Caco-2 (cell line): ENCODE data around the gene FBXO40. TPM values are rescaled to one million over a fixed set of nuclear protein-coding genes. Genes with fewer than 3 reads are reported as not detected.

ENCODE experiments used
- BruUV-seq: library from RNA; stranded (reverse); fragments of 400-500 nt; replicated peaks from 2 replicates; lab custom pipeline; 2021; lab: Mats Ljungman, UMichigan
- CTCF ChIA-PET: fragments of 300-600 bp; sonication (Branson Sonifier 250); formaldehyde crosslinking; loops from one replicate; lab custom pipeline; 2022; ENCODE audit warnings: antibody characterized with exemption; lab: Charles Lee
- POLR2A ChIA-PET: fragments of 300-600 bp; sonication (Branson Sonifier 250); formaldehyde crosslinking; loops from one replicate; lab custom pipeline; 2022; ENCODE audit warnings: antibody characterized with exemption; lab: Charles Lee
- DNase-seq, 2 experiments: peaks; one replicate each; pipeline versions ENCODE4 v3.0.0 to v3.0.0-alpha.2; 2020 to 2022
- H3K27me3 ChIP-seq: replicated peaks from 2 replicates; pipeline ENCODE4 v1.6.0; 2011; ENCODE audit warnings: low read length; ENCODE audit not compliant: control insufficient read depth, insufficient read depth
- H3K36me3 ChIP-seq: 2 replicates; pipeline ENCODE4 v1.5.1; 2011; ENCODE audit warnings: low read length; ENCODE audit not compliant: control insufficient read depth, insufficient read depth
- H3K4me1 ChIP-seq: fragments of 250-450 bp; sonication (Bioruptor Pico); 2 replicates; pipeline ENCODE4 v1.5.1; 2020; ENCODE audit warnings: mild to moderate bottlenecking
- H3K4me3 ChIP-seq: 2 replicates; pipeline ENCODE4 v1.5.1; 2011; ENCODE audit warnings: low read depth, mild to moderate bottlenecking, control low read depth, low read length
- H3K9me3 ChIP-seq: fragments of 250-450 bp; sonication (Bioruptor Pico); 2 replicates; pipeline ENCODE4 v1.5.1; 2020; ENCODE audit warnings: mild to moderate bottlenecking, moderate library complexity
- H3K27ac Mint-ChIP-seq: one replicate; pipeline ENCODE4 v1.8.0; 2022; ENCODE audit warnings: mixed read lengths; ENCODE audit not compliant: unreplicated experiment
- H3K27me3 Mint-ChIP-seq: one replicate; pipeline ENCODE4 v1.8.0; 2022; ENCODE audit warnings: mixed read lengths; ENCODE audit not compliant: insufficient read depth, unreplicated experiment
- H3K36me3 Mint-ChIP-seq: one replicate; pipeline ENCODE4 v1.8.0; 2022; ENCODE audit warnings: mild to moderate bottlenecking, mixed read lengths; ENCODE audit not compliant: insufficient read depth, unreplicated experiment
- H3K4me1 Mint-ChIP-seq: one replicate; pipeline ENCODE4 v1.8.0; 2022; ENCODE audit warnings: low read depth, mixed read lengths; ENCODE audit not compliant: unreplicated experiment
- H3K4me3 Mint-ChIP-seq: one replicate; pipeline ENCODE4 v1.8.0; 2022; ENCODE audit warnings: mild to moderate bottlenecking, moderate library complexity, mixed read lengths; ENCODE audit not compliant: unreplicated experiment
- H3K9me3 Mint-ChIP-seq: one replicate; pipeline ENCODE4 v1.8.0; 2022; ENCODE audit warnings: mixed read lengths; ENCODE audit not compliant: unreplicated experiment
- intact Hi-C: fragments of 100-400 bp; cut with micrococcal nuclease; formaldehyde crosslinking; loops from one replicate; pipeline ENCODE4 v1.10.0; 2022; ENCODE audit not compliant: unreplicated experiment
- total RNA-seq: library from RNA; stranded (reverse); gene quantifications from 2 replicates; pipeline ENCODE4 v1.2.3, GENCODE V29; 2022
- TF ChIP-seq, protein P1 (sequence below), 2 experiments: fragments of 200-600 bp in 1 of 2; IDR thresholded peaks; 1 replicate in 1 of 2; 2 replicates in 1 of 2; pipeline versions ENCODE4 v1.5.1 to v1.8.0; 2011 to 2022; ENCODE audit warnings: antibody characterized with exemption in 1 of 2, control low read depth in 1 of 2, inconsistent platforms in 1 of 2, low read depth in 1 of 2, low read length in 1 of 2, mild to moderate bottlenecking in 1 of 2, moderate library complexity in 1 of 2; ENCODE audit not compliant: insufficient read depth in 1 of 2, severe bottlenecking in 1 of 2, unreplicated experiment in 1 of 2

The FBXO40 gene
- total RNA-seq, 1 experiment from 2014 or later: not detected

DNA sequence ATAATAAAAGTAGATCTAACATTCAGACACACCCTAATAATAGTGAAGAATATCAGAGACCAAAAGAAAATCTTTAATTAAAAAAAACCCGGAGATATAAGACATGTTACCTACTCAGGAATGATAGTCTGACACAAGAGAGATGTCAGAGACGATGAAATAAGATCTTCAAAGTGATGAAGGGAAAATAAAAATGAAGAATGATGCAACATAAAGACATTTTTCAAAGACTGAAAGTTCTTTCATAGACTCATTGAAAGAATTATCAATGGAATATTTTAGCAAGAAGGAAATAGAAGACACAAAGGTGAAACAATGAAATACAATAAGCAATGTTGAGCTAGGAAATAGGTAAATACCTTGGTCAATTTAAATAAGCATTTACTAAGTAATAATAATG lies 47.9 kb downstream of the FBXO40 start:
- Mint-ChIP-seq H3K27ac (no peak overlapping the region), H3K36me3 (no peaks in the 10 kb centered on the region), H3K4me1 (no peaks in the 10 kb centered on the region), H3K4me3 (no peak overlapping the region), H3K9me3 (no peaks in the 10 kb centered on the region), H3K27me3 (peaks cover 3% of the 10 kb centered on the region)
- intact Hi-C loops: no loop called here
- TF ChIP-seq, protein P1, sequence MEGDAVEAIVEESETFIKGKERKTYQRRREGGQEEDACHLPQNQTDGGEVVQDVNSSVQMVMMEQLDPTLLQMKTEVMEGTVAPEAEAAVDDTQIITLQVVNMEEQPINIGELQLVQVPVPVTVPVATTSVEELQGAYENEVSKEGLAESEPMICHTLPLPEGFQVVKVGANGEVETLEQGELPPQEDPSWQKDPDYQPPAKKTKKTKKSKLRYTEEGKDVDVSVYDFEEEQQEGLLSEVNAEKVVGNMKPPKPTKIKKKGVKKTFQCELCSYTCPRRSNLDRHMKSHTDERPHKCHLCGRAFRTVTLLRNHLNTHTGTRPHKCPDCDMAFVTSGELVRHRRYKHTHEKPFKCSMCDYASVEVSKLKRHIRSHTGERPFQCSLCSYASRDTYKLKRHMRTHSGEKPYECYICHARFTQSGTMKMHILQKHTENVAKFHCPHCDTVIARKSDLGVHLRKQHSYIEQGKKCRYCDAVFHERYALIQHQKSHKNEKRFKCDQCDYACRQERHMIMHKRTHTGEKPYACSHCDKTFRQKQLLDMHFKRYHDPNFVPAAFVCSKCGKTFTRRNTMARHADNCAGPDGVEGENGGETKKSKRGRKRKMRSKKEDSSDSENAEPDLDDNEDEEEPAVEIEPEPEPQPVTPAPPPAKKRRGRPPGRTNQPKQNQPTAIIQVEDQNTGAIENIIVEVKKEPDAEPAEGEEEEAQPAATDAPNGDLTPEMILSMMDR (IDR thresholded peaks at IDR 0.05; ENCODE audit: insufficient read depth in 1 of 2, low read depth in 1 of 2, low read length in 1 of 2, severe bottlenecking in 1 of 2, unreplicated experiment in 1 of 2): no peak
- H3K27me3 ChIP-seq: no peaks in the 10 kb centered on the region
- no peak overlapping the region for H3K4me3 ChIP-seq
- H3K9me3 ChIP-seq: no peaks in the 10 kb centered on the region
- H3K36me3 ChIP-seq: no peaks in the 10 kb centered on the region
- no peaks in the 10 kb centered on the region for H3K4me1 ChIP-seq
- CTCF ChIA-PET: no interaction called here
- POLR2A ChIA-PET: no interaction called here
- DNase-seq: no peak
- BruUV-seq: no TSS peak

DNA sequence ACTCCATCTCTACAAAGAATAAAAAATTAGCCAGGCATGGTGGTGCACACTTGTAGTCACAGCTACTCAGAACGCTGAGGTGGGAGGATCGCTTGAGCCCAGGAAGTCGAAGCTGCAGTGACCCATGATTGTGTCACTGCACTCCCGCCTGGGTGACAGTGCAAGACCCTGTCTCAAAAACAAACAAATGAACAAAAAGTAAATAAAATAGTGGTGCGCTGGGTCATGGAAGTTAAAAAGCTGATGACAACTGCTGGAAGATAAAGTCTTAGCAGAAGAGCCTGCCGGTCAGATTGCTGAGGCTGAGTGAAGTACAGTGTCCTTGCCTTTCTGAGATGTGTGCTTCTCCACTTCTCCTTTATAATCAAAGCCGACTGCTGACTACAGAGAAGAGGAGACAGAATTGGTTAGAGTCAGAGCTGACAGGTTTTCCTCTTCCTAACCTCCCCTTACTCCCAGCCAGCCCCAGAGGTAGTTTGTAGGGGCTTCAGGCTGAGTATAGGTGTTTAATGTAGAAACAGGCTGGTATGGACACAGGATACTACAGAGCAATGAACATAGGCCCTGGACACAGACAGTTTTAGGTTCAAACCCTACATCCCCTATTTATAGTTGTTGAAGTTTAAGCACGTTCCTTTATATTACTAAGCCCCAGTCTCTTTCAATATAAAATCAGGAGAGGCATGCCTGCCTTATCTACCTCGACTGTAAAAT lies 49.6 kb downstream of the FBXO40 start:
- H3K9me3 Mint-ChIP-seq: no peaks in the 10 kb centered on the region
- Histone ChIP-seq H3K4me3 (no peak overlapping the region), H3K9me3 (no peaks in the 10 kb centered on the region), H3K36me3 (no peaks in the 10 kb centered on the region), H3K27me3 (no peaks in the 10 kb centered on the region), H3K4me1 (no peaks in the 10 kb centered on the region)
- H3K4me1 Mint-ChIP-seq: no peaks in the 10 kb centered on the region
- no peaks in the 10 kb centered on the region for H3K36me3 Mint-ChIP-seq
- POLR2A ChIA-PET: interaction anchor here (0.7 kb wide), 1 partner anchor 21 kb away, joined by 3 read pairs; no protein-coding TSS in a partner anchor
- H3K4me3 Mint-ChIP-seq: no peak overlapping the region
- intact Hi-C loops: no loop called here
- no peaks in the 10 kb centered on the region for H3K27me3 Mint-ChIP-seq
- CTCF ChIA-PET: no interaction called here
- no peak overlapping the region for H3K27ac Mint-ChIP-seq
- no peak for DNase-seq
- no TSS peak for BruUV-seq
- TF ChIP-seq, protein P1 (IDR thresholded peaks at IDR 0.05; ENCODE audit: insufficient read depth in 1 of 2, low read depth in 1 of 2, low read length in 1 of 2, severe bottlenecking in 1 of 2, unreplicated experiment in 1 of 2): no peak

DNA sequence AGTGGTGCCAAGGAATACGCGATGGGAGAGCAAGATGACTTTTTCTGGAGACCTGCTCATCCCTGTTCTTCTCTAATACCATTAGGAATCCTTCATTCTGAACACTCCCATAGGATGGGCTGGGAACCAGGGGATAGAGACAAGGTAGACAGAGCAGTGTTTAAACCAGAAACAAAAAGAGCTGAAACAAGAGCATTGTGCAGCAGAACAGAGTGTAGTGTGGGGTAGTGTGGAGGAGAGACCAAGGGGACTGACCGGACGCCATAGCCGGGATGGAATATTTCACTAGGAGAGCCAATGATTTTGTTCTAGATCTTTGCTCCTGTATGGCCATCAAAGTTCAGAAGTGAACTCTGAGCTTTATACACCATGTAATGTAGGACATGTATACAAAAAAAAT lies 51.9 kb downstream of the FBXO40 start:
- TF ChIP-seq, protein P1 (IDR thresholded peaks at IDR 0.05; ENCODE audit: insufficient read depth in 1 of 2, low read depth in 1 of 2, low read length in 1 of 2, severe bottlenecking in 1 of 2, unreplicated experiment in 1 of 2): no peak
- POLR2A ChIA-PET: no interaction called here
- no peaks in the 10 kb centered on the region for H3K36me3 ChIP-seq
- no peaks in the 10 kb centered on the region for H3K4me1 ChIP-seq
- no peaks in the 10 kb centered on the region for H3K27me3 ChIP-seq
- no peak overlapping the region for H3K4me3 ChIP-seq
- Mint-ChIP-seq H3K36me3 (no peaks in the 10 kb centered on the region), H3K4me3 (no peak overlapping the region), H3K9me3 (no peaks in the 10 kb centered on the region), H3K27ac (no peak overlapping the region), H3K4me1 (no peaks in the 10 kb centered on the region), H3K27me3 (no peaks in the 10 kb centered on the region)
- intact Hi-C loops: no loop called here
- CTCF ChIA-PET: no interaction called here
- BruUV-seq: no TSS peak
- no peaks in the 10 kb centered on the region for H3K9me3 ChIP-seq
- DNase-seq: no peak
